ENCODE results near the gene NEU4. TPM values are rescaled to one million over a fixed set of nuclear protein-coding genes. Genes with fewer than 3 reads are reported as not detected.
"Not testable (repeated sequence)": the region's sequence is repeated elsewhere in the genome, so short reads cannot be mapped to it uniquely, and the experiment has no call there.

NEU4 gene
- polyA plus RNA-seq, 4 donors: 0.63 to 2.4 (median 0.93) TPM

- DNase-seq (ENCODE audit: low read depth in 4 of 4, low spot score in 3 of 4): not testable (repeated sequence)
Measured at GRCh38 chr2:241823531-241824437, 14.8 kb downstream of the NEU4 start.

- DNase-seq (ENCODE audit: low read depth in 4 of 4, low spot score in 3 of 4): no peak
Measured at GRCh38 chr2:241827394-241827793, 18.4 kb downstream of the NEU4 start.

- peak in 1 of 4 donors; percentile 27 for DNase-seq (ENCODE audit: low read depth in 4 of 4, low spot score in 3 of 4)
Measured at GRCh38 chr2:241833101-241833663, 24.2 kb downstream of the NEU4 start.

GRCh38 chr2:241833756-241834526, 24.9 kb downstream of the NEU4 start:
- DNase-seq (ENCODE audit: low read depth in 4 of 4, low spot score in 3 of 4): not testable (repeated sequence)

- DNase-seq (ENCODE audit: low read depth in 4 of 4, low spot score in 3 of 4): no peak
Measured at GRCh38 chr2:241834527-241835210, 25.7 kb downstream of the NEU4 start.

GRCh38 chr2:241835611-241836010, 26.6 kb downstream of the NEU4 start:
- DNase-seq (ENCODE audit: low read depth in 4 of 4, low spot score in 3 of 4): no peak

- no peak for DNase-seq (ENCODE audit: low read depth in 4 of 4, low spot score in 3 of 4)
Measured at GRCh38 chr2:241836292-241836691, 27.3 kb downstream of the NEU4 start.

GRCh38 chr2:241837197-241837965, 28.4 kb downstream of the NEU4 start:
- DNase-seq (ENCODE audit: low read depth in 4 of 4, low spot score in 3 of 4): no peak

- no peak for DNase-seq (ENCODE audit: low read depth in 4 of 4, low spot score in 3 of 4)
Measured at GRCh38 chr2:241841181-241842066, 32.4 kb downstream of the NEU4 start.

GRCh38 chr2:241842067-241842415, 33.0 kb downstream of the NEU4 start:
- DNase-seq (ENCODE audit: low read depth in 4 of 4, low spot score in 3 of 4): no peak

- no peak for DNase-seq (ENCODE audit: low read depth in 4 of 4, low spot score in 3 of 4)
Measured at GRCh38 chr2:241842620-241843211, 33.7 kb downstream of the NEU4 start.

GRCh38 chr2:241843321-241844065, 34.5 kb downstream of the NEU4 start:
- no peak for DNase-seq (ENCODE audit: low read depth in 4 of 4, low spot score in 3 of 4)

- DNase-seq (ENCODE audit: low read depth in 4 of 4, low spot score in 3 of 4): peak in 1 of 4 donors; percentile 56
Measured at GRCh38 chr2:241844066-241844728, 35.2 kb downstream of the NEU4 start.

- DNase-seq (ENCODE audit: low read depth in 4 of 4, low spot score in 3 of 4): no peak
Measured at GRCh38 chr2:241844831-241845578, 36.0 kb downstream of the NEU4 start.

- no peak for DNase-seq (ENCODE audit: low read depth in 4 of 4, low spot score in 3 of 4)
Measured at GRCh38 chr2:241846406-241846805, 37.4 kb downstream of the NEU4 start.

- DNase-seq (ENCODE audit: low read depth in 4 of 4, low spot score in 3 of 4): no peak
Measured at GRCh38 chr2:241848761-241849615, 40.0 kb downstream of the NEU4 start.
